HCT116 (cell line): Measurements from ENCODE around the gene NCSTN. TPM values are rescaled to one million over a fixed set of nuclear protein-coding genes. Genes with fewer than 3 reads are reported as not detected.

Experiments
- ATAC-seq: fragments of 200-7000 bp; cut with Tn5 transposase; 2 replicates; pipeline ENCODE4 v1.9.1; 2020; ENCODE audit warnings: mild to moderate bottlenecking, moderate library complexity
- BruUV-seq: library from RNA; stranded (reverse); fragments of 400-500 nt; replicated peaks from 2 replicates; lab custom pipeline; 2021; lab: Mats Ljungman, UMichigan
- CTCF ChIA-PET: fragments of 300-600 bp; sonication (Branson Sonifier 250); formaldehyde crosslinking; loops from one replicate; lab custom pipeline; 2021; ENCODE audit warnings: antibody characterized with exemption; lab: Charles Lee
- POLR2A ChIA-PET: fragments of 300-600, 350-600 bp; sonication (Branson Sonifier 250); formaldehyde crosslinking; loops from one replicate; lab custom pipeline; 2021; ENCODE audit warnings: antibody characterized with exemption; lab: Charles Lee
- RAD21 ChIA-PET, 2 experiments: fragments of 300-600 bp; sonication (Branson Sonifier 250); formaldehyde crosslinking; loops; one replicate each; lab custom pipeline; 2023; ENCODE audit warnings: low total read pairs in 2 of 2; ENCODE audit not compliant: uncharacterized antibody in 2 of 2, unreplicated experiment in 2 of 2, low non-redundant PET in 1 of 2; lab: Charles Lee
- DNase-seq: peaks from one replicate; pipeline ENCODE4 v3.0.0-alpha.2; 2010; ENCODE audit warnings: low read depth, low spot score
- H2AFZ ChIP-seq: fragments of 200-600 bp; shearing (Covaris generic), sonication (generic); 2 replicates; pipeline ENCODE4 v1.6.1; 2017; ENCODE audit warnings: low read depth, mixed run types, mixed read lengths, antibody characterized with exemption, low read length; ENCODE audit not compliant: poor library complexity, severe bottlenecking
- H3K27ac ChIP-seq: 2 replicates; pipeline ENCODE4 v1.5.1; 2012; ENCODE audit warnings: low read depth, low read length
- H3K27me3 ChIP-seq: fragments of 200-600 bp; sonication (generic); 2 replicates; pipeline ENCODE4 v1.6.1; 2016; ENCODE audit warnings: mixed run types, low read length, mixed read lengths; ENCODE audit not compliant: insufficient read depth
- H3K36me3 ChIP-seq, 2 experiments: fragments of 200-500 bp in 1 of 2; fragments of 200-600 bp in 1 of 2; sonication (Bioruptor generic) in 1 of 2; sonication (generic) in 1 of 2; 2 replicates each; pipeline versions ENCODE4 v1.5.1 to v1.6.1; 2014 to 2016; ENCODE audit warnings: low read length in 2 of 2, inconsistent platforms in 1 of 2, mixed read lengths in 1 of 2, mixed run types in 1 of 2; ENCODE audit not compliant: insufficient read depth in 2 of 2, control insufficient read depth in 1 of 2
- H3K4me1 ChIP-seq, 2 experiments: fragments of 200-600 bp in 1 of 2; sonication (generic) in 1 of 2; 2 replicates each; pipeline versions ENCODE4 v1.5.1 to v1.6.1; 2012 to 2017; ENCODE audit warnings: low read length in 2 of 2, inconsistent platforms in 1 of 2, mild to moderate bottlenecking in 1 of 2, mixed read lengths in 1 of 2, mixed run types in 1 of 2, moderate library complexity in 1 of 2; ENCODE audit not compliant: insufficient read depth in 2 of 2, control insufficient read depth in 1 of 2
- H3K4me2 ChIP-seq: fragments of 200-600 bp; sonication (generic); 2 replicates; pipeline ENCODE4 v1.6.1; 2017; ENCODE audit warnings: mixed run types, low read length, mixed read lengths
- H3K4me3 ChIP-seq, 2 experiments: fragments of 200-600 bp in 1 of 2; sonication (generic) in 1 of 2; replicated peaks in 1 of 2; 2 replicates each; pipeline ENCODE4 v1.5.1; 2011 to 2016; ENCODE audit warnings: low read length in 2 of 2, control low read depth in 1 of 2, low read depth in 1 of 2, mild to moderate bottlenecking in 1 of 2, mixed read lengths in 1 of 2, mixed run types in 1 of 2
- H3K79me2 ChIP-seq: fragments of 200-600 bp; sonication (generic); 2 replicates; pipeline ENCODE4 v1.6.1; 2017; ENCODE audit warnings: mild to moderate bottlenecking, mixed run types, low read length, moderate library complexity, mixed read lengths; ENCODE audit not compliant: insufficient read depth
- H3K9ac ChIP-seq: fragments of 200-600 bp; sonication (generic); 2 replicates; pipeline ENCODE4 v1.6.1; 2016; ENCODE audit warnings: low read length, mixed read lengths
- H3K9me2 ChIP-seq: fragments of 200-600 bp; sonication (generic), shearing (Covaris generic); 2 replicates; pipeline ENCODE4 v1.6.1; 2017; ENCODE audit warnings: mixed run types, mild to moderate bottlenecking, moderate library complexity; ENCODE audit not compliant: insufficient read depth
- H3K9me3 ChIP-seq, 2 experiments: fragments of 200-500 bp in 1 of 2; fragments of 200-600 bp in 1 of 2; sonication (Bioruptor generic) in 1 of 2; sonication (generic) in 1 of 2; 2 replicates each; pipeline ENCODE4 v1.6.1; 2014 to 2017; ENCODE audit warnings: low read length in 2 of 2, mixed read lengths in 2 of 2, inconsistent platforms in 1 of 2, low read depth in 1 of 2, mild to moderate bottlenecking in 1 of 2, mixed run types in 1 of 2, moderate library complexity in 1 of 2; ENCODE audit not compliant: control insufficient read depth in 1 of 2, insufficient read depth in 1 of 2
- H4K20me1 ChIP-seq: fragments of 200-600 bp; sonication (generic), shearing (Covaris generic); 2 replicates; pipeline ENCODE4 v1.6.1; 2017; ENCODE audit warnings: mixed run types, mild to moderate bottlenecking, moderate library complexity; ENCODE audit not compliant: insufficient read depth
- CBX3 ChIP-seq: IDR thresholded peaks from 2 replicates; pipeline ENCODE4 v1.6.1; 2012; ENCODE audit warnings: low read depth
- CEBPB ChIP-seq: IDR thresholded peaks from 2 replicates; pipeline ENCODE4 v1.6.1; 2012; ENCODE audit warnings: low read depth
- EGR1 ChIP-seq: IDR thresholded peaks from 2 replicates; pipeline ENCODE4 v1.6.1; 2012; ENCODE audit warnings: low read depth
- ELF1 ChIP-seq: IDR thresholded peaks from 2 replicates; pipeline ENCODE4 v1.6.1; 2012; ENCODE audit warnings: low read depth, borderline replicate concordance
- EZH2 ChIP-seq: fragments of 200-600 bp; sonication (generic); IDR thresholded peaks from 2 replicates; pipeline ENCODE4 v1.6.1; 2017; ENCODE audit warnings: antibody characterized with exemption, mixed run types
- EZH2phosphoT487 ChIP-seq: fragments of 200-600 bp; IDR thresholded peaks from 2 replicates; pipeline ENCODE4 v1.6.1; 2018; ENCODE audit warnings: antibody characterized with exemption, borderline replicate concordance
- FOSL1 ChIP-seq: IDR thresholded peaks from 2 replicates; pipeline ENCODE4 v1.6.1; 2012; ENCODE audit warnings: low read depth
- MAX ChIP-seq: IDR thresholded peaks from 2 replicates; pipeline ENCODE4 v1.6.1; 2012
- POLR2AphosphoS5 ChIP-seq: IDR thresholded peaks from 2 replicates; pipeline ENCODE4 v1.6.1; 2011; ENCODE audit warnings: mild to moderate bottlenecking, low read depth, low read length, moderate library complexity
- SIN3A ChIP-seq: IDR thresholded peaks from 2 replicates; pipeline ENCODE4 v1.6.1; 2012; ENCODE audit warnings: low read depth
- SP1 ChIP-seq: IDR thresholded peaks from 2 replicates; pipeline ENCODE4 v1.6.1; 2012; ENCODE audit warnings: low read depth
- SRF ChIP-seq: IDR thresholded peaks from 2 replicates; pipeline ENCODE4 v1.6.1; 2012; ENCODE audit warnings: low read depth
- TCF7L2 ChIP-seq: IDR thresholded peaks from 2 replicates; pipeline ENCODE4 v1.7.0; 2011; ENCODE audit warnings: borderline replicate concordance, inconsistent platforms; ENCODE audit not compliant: insufficient read depth, insufficient read length; ENCODE audit errors: extremely low read depth
- YY1 ChIP-seq: IDR thresholded peaks from 2 replicates; pipeline ENCODE4 v1.6.1; 2011; ENCODE audit warnings: low read length, low read depth, moderate library complexity, mild to moderate bottlenecking; ENCODE audit not compliant: insufficient replicate concordance; ENCODE audit errors: extremely low read depth
- ZNF274 ChIP-seq: fragments of 200-500 bp; sonication (Bioruptor generic); IDR thresholded peaks from 2 replicates; pipeline ENCODE4 v1.6.1; 2014; ENCODE audit warnings: mild to moderate bottlenecking, low read depth, low read length, inconsistent platforms
- intact Hi-C: fragments of 100-400 bp; cut with micrococcal nuclease; formaldehyde crosslinking; loops from 2 replicates; pipeline ENCODE4 v1.10.0; 2022
- total RNA-seq: library from RNA; stranded (reverse); gene quantifications from one replicate; pipeline ENCODE4 v1.2.1, GENCODE V29; 2021; ENCODE audit not compliant: unreplicated experiment
- TF ChIP-seq, protein P1 (sequence below): IDR thresholded peaks from 2 replicates; pipeline ENCODE4 v1.6.1; 2011; ENCODE audit warnings: mild to moderate bottlenecking, low read length, moderate library complexity; ENCODE audit not compliant: insufficient replicate concordance; ENCODE audit errors: extremely low read depth
- TF ChIP-seq, protein P2 (sequence below): IDR thresholded peaks from 2 replicates; pipeline ENCODE4 v1.6.1; 2012

The NCSTN gene
- total RNA-seq, 1 experiment from 2014 or later: 68.4 TPM

- no peak overlapping the region for H3K4me3 ChIP-seq
- no peak for ATAC-seq
- H3K9ac ChIP-seq: no peak overlapping the region
Measured at GRCh38 chr1:160370561-160371345, 27.6 kb downstream of the NCSTN start.

More at GRCh38 chr1:160370561-160371345, 27.6 kb downstream of the NCSTN start:
- Histone ChIP-seq H3K27me3 (no peaks in the 10 kb centered on the region), H3K27ac (no peak overlapping the region), H3K36me3 (no peaks in the 10 kb centered on the region), H2AFZ (no peak overlapping the region), H3K79me2 (no peaks in the 10 kb centered on the region), H4K20me1 (no peaks in the 10 kb centered on the region), H3K9me2 (no peaks in the 10 kb centered on the region), H3K9me3 (no peaks in the 10 kb centered on the region), H3K4me2 (no peak overlapping the region), H3K4me1 (no peaks in the 10 kb centered on the region)
- POLR2A ChIA-PET: no interaction called here
- CTCF ChIA-PET: interaction anchor here (1.5 kb wide), 1 partner anchor 11 kb away, joined by 5 read pairs; no protein-coding TSS in a partner anchor
- RAD21 ChIA-PET: no interaction called here
- DNase-seq: no peak
- TF ChIP-seq EGR1 (no peak), MAX (no peak), YY1 (no peak), EZH2 (no peak), SP1 (no peak), EZH2phosphoT487 (no peak), CBX3 (no peak), SIN3A (no peak), SRF (no peak), ELF1 (no peak), ZNF274 (no peak), TCF7L2 (no peak), POLR2AphosphoS5 (no peak), FOSL1 (no peak), CEBPB (no peak)
- TF ChIP-seq, protein P1, sequence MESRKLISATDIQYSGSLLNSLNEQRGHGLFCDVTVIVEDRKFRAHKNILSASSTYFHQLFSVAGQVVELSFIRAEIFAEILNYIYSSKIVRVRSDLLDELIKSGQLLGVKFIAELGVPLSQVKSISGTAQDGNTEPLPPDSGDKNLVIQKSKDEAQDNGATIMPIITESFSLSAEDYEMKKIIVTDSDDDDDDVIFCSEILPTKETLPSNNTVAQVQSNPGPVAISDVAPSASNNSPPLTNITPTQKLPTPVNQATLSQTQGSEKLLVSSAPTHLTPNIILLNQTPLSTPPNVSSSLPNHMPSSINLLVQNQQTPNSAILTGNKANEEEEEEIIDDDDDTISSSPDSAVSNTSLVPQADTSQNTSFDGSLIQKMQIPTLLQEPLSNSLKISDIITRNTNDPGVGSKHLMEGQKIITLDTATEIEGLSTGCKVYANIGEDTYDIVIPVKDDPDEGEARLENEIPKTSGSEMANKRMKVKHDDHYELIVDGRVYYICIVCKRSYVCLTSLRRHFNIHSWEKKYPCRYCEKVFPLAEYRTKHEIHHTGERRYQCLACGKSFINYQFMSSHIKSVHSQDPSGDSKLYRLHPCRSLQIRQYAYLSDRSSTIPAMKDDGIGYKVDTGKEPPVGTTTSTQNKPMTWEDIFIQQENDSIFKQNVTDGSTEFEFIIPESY: no peak
- TF ChIP-seq, protein P2, sequence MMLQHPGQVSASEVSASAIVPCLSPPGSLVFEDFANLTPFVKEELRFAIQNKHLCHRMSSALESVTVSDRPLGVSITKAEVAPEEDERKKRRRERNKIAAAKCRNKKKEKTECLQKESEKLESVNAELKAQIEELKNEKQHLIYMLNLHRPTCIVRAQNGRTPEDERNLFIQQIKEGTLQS: no peak
- intact Hi-C loops: no loop called here
- no TSS peak for BruUV-seq
